Hematopoietic multipotent progenitor cell treated with erythropoietin and hydrocortisone succinate and interleukin-3 and kit ligand, for 15 days (in vitro differentiated cells): ENCODE data around the gene KLHL29.

Source experiments
- DNase-seq: peaks from one replicate; pipeline ENCODE4 v3.0.0-alpha.2; 2015; ENCODE audit warnings: low spot score

The KLHL29 gene

GRCh38 chr2:23397478-23397877 is 12.5 kb downstream of the KLHL29 start:
- no peak for DNase-seq

GRCh38 chr2:23399674-23400261 is 14.8 kb downstream of the KLHL29 start:
- no peak for DNase-seq

- no peak for DNase-seq
These were observed 15.7 kb downstream of the KLHL29 start for GRCh38 chr2:23400703-23401102.

DNA sequence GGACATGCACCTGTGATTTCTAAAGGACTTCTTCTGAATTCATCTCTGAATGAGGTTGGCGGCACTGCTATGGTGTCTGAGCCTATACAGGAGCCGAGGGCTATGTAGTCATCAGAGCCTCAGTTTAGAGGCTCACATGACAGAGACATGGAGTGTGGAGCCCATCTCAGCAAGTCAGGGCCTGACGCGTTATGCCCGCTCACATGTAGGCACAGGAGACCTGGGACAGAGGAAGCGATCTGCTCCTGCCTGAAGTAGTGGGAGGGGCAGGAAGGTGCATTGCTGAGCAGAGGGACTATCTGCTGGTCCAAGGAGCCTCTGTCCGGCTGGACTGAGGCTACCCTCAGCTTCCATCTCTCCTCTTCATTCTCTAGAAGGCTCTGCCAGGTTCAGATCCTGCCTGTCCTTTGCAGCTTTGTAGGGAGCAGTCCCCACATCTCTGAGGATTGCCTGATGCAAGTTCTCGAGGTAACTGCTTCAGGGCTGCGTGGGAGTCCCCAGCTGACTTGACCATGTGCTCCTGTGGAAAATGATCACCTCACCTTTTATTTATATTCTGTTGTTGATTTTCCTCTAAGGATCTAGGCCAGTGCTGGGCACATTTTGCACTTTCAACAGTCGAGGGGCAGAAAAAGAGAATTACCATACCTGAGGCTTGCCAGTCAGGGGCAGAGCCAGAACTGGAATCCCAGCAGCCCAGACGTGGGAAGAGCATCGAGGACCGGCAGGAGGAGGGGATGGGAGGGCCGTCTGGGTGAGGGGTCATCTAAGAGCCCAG is 16.6 kb downstream of the KLHL29 start:
- no peak for DNase-seq

- DNase-seq = no peak
These were observed 17.3 kb downstream of the KLHL29 start for GRCh38 chr2:23402205-23402740.

DNA sequence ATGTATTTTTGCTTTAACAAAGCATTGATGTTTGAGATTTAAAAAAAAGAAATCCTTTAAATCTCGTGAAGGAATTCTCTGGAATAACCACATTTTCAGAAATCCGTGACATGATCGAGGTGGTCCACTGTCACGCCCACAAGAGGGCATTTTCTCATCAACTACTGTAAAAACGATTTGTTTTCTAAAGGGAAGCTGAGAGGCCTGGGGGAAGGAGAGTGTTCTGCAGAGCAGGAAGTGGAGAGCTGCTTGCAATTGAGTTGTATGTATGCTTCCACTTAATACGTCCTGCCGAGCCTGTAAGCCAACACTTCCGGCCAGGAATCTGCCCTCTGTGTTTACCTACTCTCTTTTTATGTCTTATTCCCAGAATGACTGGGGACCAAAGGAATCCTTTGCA is 19.4 kb downstream of the KLHL29 start:
- no peak for DNase-seq

DNA sequence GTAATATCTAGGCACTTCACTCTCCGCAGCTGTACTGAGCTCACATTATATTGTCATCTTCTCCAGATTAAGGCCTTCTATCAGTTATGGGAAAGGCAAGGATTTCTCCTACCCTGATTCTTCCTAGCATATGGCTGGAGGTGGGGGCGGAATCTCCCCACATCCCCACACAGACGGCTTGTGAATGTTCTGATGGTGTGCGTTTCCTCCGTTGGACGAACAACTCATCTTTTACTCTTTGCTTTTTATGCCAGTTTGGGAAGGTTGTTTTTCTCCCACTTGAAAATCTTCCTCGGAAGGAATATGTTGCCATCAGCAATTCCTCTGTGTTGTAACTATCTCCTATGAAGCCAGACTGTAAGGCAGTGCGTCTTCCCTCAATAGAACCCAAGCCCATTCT is 24.3 kb downstream of the KLHL29 start:
- no peak for DNase-seq

- no peak for DNase-seq
These were observed 25.6 kb downstream of the KLHL29 start for GRCh38 chr2:23410596-23410995.

- DNase-seq = no peak
These were observed 26.9 kb downstream of the KLHL29 start for GRCh38 chr2:23411752-23412431.

- DNase-seq = no peak
These were observed 27.7 kb downstream of the KLHL29 start for GRCh38 chr2:23412556-23413155.

DNA sequence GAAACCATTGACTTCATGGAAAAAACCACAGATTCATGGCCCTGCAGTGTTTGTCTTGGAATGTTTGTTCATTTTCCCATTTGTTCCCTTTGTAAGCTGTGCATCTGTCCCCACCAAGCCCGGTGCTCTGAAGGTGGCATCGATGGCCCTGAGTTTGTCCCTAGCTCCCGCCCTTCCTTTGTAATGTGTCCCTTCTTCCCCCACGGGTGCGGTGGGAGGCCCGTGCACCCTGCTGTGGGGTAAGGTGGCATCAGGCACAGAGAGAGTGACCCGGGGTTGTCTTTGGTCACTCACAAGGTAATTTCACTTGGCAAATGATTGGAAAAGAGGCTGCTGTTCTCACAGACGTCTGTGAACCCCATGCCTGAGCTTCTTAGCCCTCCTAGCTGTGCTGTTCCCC is 28.7 kb downstream of the KLHL29 start:
- DNase-seq = no peak

GRCh38 chr2:23414106-23414505 is 29.1 kb downstream of the KLHL29 start:
- no peak for DNase-seq

DNA sequence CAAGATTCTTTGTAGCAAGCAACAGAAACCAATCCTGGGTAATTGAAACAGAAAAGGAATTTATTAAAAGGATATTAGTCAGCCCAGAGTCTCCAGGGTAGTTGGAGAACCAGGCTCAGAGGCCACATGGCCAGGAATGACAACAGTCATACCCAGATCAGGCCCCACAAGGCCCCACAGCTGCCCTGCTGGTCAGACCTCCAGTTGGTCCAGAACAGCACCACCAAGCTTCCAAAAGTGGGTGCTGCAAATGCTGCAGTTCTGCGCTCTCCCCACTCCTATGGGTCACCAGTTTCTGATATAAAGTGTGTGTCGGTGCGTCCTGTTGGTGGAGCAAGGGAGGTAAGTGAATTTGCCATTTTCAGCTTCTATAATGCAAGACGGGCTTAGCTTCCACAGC is 29.9 kb downstream of the KLHL29 start:
- no peak for DNase-seq

DNA sequence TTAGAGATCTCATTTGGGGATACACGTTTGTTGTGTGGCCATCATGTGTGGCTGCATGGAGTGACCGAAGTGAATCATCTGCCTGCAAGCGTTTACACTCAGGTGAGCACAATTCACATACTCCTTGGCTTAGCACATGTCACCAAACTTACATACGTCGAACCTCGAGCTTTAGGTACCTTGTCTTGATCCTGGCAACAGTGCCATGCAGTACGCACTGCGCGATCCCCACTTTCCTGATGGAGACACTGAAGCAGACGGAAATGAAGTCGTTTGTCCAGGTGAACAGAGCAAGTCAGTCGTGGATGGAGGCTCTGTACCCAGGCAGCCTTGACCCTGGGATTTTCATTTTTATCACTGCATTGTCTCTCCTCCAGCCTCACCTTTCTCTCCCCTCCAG is 32.3 kb downstream of the KLHL29 start:
- DNase-seq = no peak

GRCh38 chr2:23418056-23418455 is 33.1 kb downstream of the KLHL29 start:
- no peak for DNase-seq

DNA sequence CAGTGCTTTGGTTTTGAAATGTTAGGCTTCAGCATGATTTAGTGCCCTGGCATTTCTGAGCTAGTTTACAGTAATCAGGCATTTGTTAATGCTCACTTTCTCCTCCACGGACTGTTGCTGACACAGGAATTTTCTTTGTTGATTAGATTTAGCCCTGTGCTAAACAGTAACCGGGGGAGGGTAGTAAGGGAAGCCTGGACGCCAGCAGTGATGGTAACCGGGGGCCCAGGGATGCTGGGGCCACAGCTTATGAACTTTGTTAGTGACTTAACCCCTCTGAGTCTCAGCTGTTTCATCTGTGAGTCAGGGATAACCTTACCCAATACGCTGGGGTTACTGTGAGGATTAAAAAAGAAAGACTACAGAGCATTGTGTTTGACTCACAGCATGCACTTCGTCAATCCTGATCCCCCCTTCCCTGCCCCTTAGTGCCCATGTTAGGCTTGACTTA is 33.5 kb downstream of the KLHL29 start:
- DNase-seq = no peak

DNA sequence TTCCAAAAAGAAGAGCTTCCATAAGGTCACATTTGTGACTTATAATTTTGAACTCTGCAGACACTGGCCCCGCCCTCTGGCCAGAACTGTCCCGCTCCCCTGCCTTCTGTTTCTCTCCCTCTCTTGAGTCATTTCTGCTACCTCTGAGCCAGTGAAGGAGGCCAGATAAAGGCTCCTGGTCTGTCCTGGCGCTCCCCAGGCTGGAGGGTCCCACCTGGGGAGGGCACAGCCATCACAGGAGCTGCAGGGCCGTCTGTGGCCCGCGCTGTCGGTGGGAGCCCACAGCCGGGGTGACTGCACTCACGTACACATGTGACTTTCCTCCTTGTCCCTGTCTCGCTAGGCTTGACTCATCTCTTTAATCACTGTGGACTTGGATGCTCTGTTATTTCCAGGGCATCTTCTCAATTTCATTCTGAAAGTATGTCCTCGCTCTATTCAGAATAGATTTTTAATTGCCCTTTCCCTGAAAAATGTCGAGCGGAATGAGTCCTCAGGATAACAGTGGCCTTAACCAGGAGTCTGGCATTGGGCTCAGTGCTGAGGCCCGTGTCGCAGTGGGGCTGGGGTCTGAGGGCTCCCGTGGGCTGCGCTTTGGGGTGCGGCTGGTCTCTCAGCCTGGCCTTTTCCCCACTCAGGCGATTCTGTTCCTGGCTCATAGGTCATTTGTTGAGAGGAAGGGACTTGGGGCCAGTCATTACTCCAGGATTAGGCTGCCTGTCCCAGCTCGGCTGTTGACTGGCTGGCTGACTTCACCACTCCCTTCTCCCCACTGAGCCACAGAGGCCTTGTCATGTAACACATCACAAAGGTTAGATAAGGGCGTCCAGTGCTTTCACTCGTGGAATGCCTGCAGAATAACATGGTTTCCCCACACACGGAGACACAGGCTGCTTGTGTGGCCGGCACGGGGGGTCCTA is 34.5 kb downstream of the KLHL29 start:
- no peak for DNase-seq

DNA sequence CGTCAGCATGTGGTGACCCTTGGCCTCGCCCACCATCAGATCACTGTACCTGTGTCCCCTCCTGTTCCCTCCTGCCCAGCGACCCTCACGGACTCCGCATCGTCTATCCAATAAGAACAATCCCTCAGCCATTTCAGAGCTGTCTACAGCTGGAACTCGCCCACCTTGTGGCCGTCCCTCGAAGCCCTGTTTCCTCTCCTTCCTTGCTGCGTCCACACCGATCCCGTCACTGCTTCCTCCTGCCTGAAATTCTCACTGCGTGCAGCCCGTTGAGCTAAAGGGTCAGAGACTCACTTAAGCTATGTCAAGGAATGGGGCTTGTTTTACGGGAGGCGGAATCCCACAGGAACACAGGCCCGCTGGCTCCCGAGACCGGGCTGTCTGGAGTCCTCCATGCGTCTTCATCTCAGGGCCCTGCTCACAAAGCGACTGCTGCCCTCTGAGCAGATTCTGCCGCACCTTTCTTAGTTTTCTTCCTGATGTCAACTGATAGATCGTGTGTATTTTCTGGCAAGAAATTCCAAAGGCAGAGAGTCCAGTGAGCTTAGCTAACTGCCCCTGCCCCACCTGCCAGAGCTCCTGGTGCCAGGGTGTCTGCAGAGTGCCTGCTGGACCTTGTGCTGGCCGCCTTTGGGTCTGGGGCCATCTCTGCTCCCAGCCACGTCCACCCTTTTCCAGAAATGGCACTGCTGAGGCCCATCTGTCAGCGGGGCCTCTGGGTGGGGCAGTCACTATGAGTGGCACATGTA is 35.3 kb downstream of the KLHL29 start:
- DNase-seq = no peak

DNA sequence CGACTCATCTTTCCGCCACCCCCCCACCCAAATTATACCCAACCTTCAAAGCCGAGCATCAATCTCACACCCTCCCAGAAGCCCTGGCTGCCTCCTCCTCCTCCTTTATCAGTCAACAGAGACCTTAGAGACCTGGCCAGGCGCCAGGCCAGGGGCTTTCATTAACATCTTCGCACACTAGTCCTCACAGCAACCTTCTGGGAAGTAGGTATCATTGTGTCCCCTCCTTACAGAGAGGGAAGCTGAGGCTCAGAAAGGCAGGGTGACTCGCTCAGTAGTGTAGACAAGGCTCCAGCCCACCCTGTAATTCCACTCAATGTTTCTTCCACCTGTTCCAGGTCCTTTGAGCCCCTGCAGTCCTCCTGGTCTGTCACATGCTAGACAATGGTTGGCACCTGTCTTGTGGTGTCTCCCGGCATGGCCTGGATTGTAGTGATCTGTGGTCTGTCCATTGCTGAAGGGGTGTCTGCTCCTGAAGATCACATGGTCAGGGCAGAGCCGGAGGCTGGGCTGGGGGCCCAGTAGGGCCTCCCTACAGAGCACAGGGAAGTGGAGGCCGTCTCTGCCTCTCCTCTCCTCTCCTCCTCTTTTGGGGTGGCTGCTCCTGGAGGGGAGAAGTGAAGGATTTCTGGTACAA is 36.0 kb downstream of the KLHL29 start:
- no peak for DNase-seq
